ENCODE data around the gene CLCA4. TPM values are rescaled to one million over a fixed set of nuclear protein-coding genes. Genes with fewer than 3 reads are reported as not detected.

The CLCA4 gene
- total RNA-seq, 1 experiment from 2014 or later: not detected

GRCh38 chr1:86621286-86621685, 74.4 kb downstream of the CLCA4 start:
- ATAC-seq (peak; percentile 38; the same call in 1 of the 2 replicates), DNase-seq (ENCODE audit: low spot score) (no peak)
- Mint-ChIP-seq H3K9me3 (peaks cover 21% of the 10 kb centered on the region), H3K27me3 (ENCODE audit: low read depth) (no peaks in the 10 kb centered on the region), H3K4me3 (no peak overlapping the region), H3K4me1 (no peaks in the 10 kb centered on the region), H3K27ac (no peak overlapping the region), H3K36me3 (0 out of 2 replicates have a peak, but pooled peaks cover 3% of the 10 kb centered on the region)
- POLR2A ChIA-PET: no interaction called here
- TF ChIP-seq SMAD3 (CRISPR knock-in tag; IDR thresholded peaks at IDR 0.05; ENCODE audit: borderline replicate concordance) (no peak), ATF2 (CRISPR knock-in tag; IDR thresholded peaks at IDR 0.05; ENCODE audit: borderline replicate concordance, low read depth) (no peak), ATF1 (CRISPR knock-in tag; IDR thresholded peaks at IDR 0.05) (no peak), GTF2I (CRISPR knock-in tag; conservative IDR thresholded peaks at IDR 0.05) (no peak), RORB (CRISPR knock-in tag; IDR thresholded peaks at IDR 0.05) (no peak), CBFB (CRISPR knock-in tag; IDR thresholded peaks at IDR 0.05; ENCODE audit: low read depth) (no peak), ZNF671 (CRISPR knock-in tag; IDR thresholded peaks at IDR 0.05) (no peak), FOXP1 (CRISPR knock-in tag; IDR thresholded peaks at IDR 0.05; ENCODE audit: borderline replicate concordance) (no peak), IRF1 (CRISPR knock-in tag; IDR thresholded peaks at IDR 0.05) (no peak), E2F4 (CRISPR knock-in tag; IDR thresholded peaks at IDR 0.05; ENCODE audit: borderline replicate concordance, low read depth) (no peak), MLX (CRISPR knock-in tag; IDR thresholded peaks at IDR 0.05) (no peak), SMAD4 (CRISPR knock-in tag; IDR thresholded peaks at IDR 0.05) (no peak), EMX1 (CRISPR knock-in tag; IDR thresholded peaks at IDR 0.05) (no peak), ZNF121 (CRISPR knock-in tag; IDR thresholded peaks at IDR 0.05) (no peak), ZNF263 (CRISPR knock-in tag; IDR thresholded peaks at IDR 0.05; ENCODE audit: low read depth) (no peak), GRHL2 (CRISPR knock-in tag; IDR thresholded peaks at IDR 0.05; ENCODE audit: insufficient replicate concordance, severe bottlenecking) (no peak)
- TF ChIP-seq, protein P1, sequence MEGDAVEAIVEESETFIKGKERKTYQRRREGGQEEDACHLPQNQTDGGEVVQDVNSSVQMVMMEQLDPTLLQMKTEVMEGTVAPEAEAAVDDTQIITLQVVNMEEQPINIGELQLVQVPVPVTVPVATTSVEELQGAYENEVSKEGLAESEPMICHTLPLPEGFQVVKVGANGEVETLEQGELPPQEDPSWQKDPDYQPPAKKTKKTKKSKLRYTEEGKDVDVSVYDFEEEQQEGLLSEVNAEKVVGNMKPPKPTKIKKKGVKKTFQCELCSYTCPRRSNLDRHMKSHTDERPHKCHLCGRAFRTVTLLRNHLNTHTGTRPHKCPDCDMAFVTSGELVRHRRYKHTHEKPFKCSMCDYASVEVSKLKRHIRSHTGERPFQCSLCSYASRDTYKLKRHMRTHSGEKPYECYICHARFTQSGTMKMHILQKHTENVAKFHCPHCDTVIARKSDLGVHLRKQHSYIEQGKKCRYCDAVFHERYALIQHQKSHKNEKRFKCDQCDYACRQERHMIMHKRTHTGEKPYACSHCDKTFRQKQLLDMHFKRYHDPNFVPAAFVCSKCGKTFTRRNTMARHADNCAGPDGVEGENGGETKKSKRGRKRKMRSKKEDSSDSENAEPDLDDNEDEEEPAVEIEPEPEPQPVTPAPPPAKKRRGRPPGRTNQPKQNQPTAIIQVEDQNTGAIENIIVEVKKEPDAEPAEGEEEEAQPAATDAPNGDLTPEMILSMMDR (IDR thresholded peaks at IDR 0.05): no peak
- TF ChIP-seq, protein P2, sequence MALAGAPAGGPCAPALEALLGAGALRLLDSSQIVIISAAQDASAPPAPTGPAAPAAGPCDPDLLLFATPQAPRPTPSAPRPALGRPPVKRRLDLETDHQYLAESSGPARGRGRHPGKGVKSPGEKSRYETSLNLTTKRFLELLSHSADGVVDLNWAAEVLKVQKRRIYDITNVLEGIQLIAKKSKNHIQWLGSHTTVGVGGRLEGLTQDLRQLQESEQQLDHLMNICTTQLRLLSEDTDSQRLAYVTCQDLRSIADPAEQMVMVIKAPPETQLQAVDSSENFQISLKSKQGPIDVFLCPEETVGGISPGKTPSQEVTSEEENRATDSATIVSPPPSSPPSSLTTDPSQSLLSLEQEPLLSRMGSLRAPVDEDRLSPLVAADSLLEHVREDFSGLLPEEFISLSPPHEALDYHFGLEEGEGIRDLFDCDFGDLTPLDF (CRISPR knock-in tag; IDR thresholded peaks at IDR 0.05): no peak
- CTCF ChIA-PET: interaction anchor here (1.9 kb wide), 1 partner anchor 83 kb away, joined by 6 read pairs; the partner anchor contains the start of gene SH3GLB1

Other genes starting within 250 kb of the CLCA4 start
- gene ODF2L, start 150.8 kb upstream of the CLCA4 start, total RNA-seq (2021): 24.4 to 31.0 TPM (median 30.2 TPM) in 3 replicates
- 0.05 to 0.07 TPM in 2 of 3 replicates, not detected in the other for gene CLCA2, start 122.9 kb upstream of the CLCA4 start, total RNA-seq (2021)
- 0.07 to 0.14 TPM (median 0.11 TPM) in 3 replicates for gene CLCA1, start 78.2 kb upstream of the CLCA4 start, total RNA-seq (2021)
- gene SH3GLB1, start 157.5 kb downstream of the CLCA4 start, total RNA-seq (2021): 32.5 to 36.4 TPM (median 33.8 TPM) in 3 replicates

All from WTC11 (cell line).